Keratinocyte (primary cell): ENCODE results near the gene GRIN2C.
"Not testable (repeated sequence)": the region's sequence is repeated elsewhere in the genome, so short reads cannot be mapped to it uniquely, and the experiment has no call there.

Experiments used
- CTCF ChIP-seq, 3 experiments: IDR thresholded peaks in 1 of 3; conservative IDR thresholded peaks in 1 of 3; optimal IDR thresholded peaks in 1 of 3; 2 replicates in 2 of 3; 3 replicates in 1 of 3; pipeline versions ENCODE3 to v1.5.1; 2011; ENCODE audit warnings: low read length in 3 of 3, mild to moderate bottlenecking in 3 of 3, moderate library complexity in 2 of 3, control low read depth in 1 of 3, inconsistent platforms in 1 of 3; ENCODE audit not compliant: insufficient read depth in 2 of 3; ENCODE audit errors: extremely low read depth in 1 of 3
- EZH2 ChIP-seq: IDR thresholded peaks from one replicate; pipeline ENCODE4 v1.6.1; 2012; ENCODE audit warnings: inconsistent platforms, mild to moderate bottlenecking, low read length, moderate library complexity

- TF ChIP-seq CTCF (optimal IDR thresholded peaks at IDR 0.05 in 1 of 3, IDR thresholded peaks at IDR 0.05 in 1 of 3, conservative IDR thresholded peaks at IDR 0.05 in 1 of 3; ENCODE audit: extremely low read depth in 1 of 3, insufficient read depth in 2 of 3, low read length in 3 of 3); EZH2: not testable (repeated sequence)
Observed at GRCh38 chr17:74906214-74906793, 46.6 kb upstream of the GRIN2C start.
